Prostate gland (tissue), 2 donors: Measurements from ENCODE around the gene ZRANB2. TPM values are rescaled to one million over a fixed set of nuclear protein-coding genes. Genes with fewer than 3 reads are reported as not detected.

Experiments
- DNase-seq: peaks from one replicate; pipeline ENCODE4 v3.0.0-alpha.2; 2019; ENCODE audit warnings: low spot score
- H3K27ac ChIP-seq, 2 donors: fragments of 200-600 bp; sonication (generic); 2 replicates each; pipeline ENCODE4 v1.5.1; 2017 to 2019
- H3K27me3 ChIP-seq: fragments of 200-600 bp; sonication (generic); replicated peaks from 2 replicates; pipeline ENCODE4 v1.5.1; 2019; ENCODE audit not compliant: insufficient read depth
- H3K36me3 ChIP-seq, 2 donors: fragments of 200-600 bp; sonication (generic); 1 replicate in 1 of 2; 2 replicates in 1 of 2; pipeline versions ENCODE4 v1.5.1 to v1.8.1; 2017 to 2019
- H3K4me1 ChIP-seq: fragments of 200-600 bp; sonication (generic); replicated peaks from 2 replicates; pipeline ENCODE4 v1.5.1; 2019
- H3K4me3 ChIP-seq, 2 donors: fragments of 200-600 bp; sonication (generic); 2 replicates each; pipeline ENCODE4 v1.5.1; 2017 to 2019
- H3K9me3 ChIP-seq: fragments of 200-600 bp; sonication (generic); 2 replicates; pipeline ENCODE4 v1.5.1; 2017
- POLR2A ChIP-seq: fragments of 450-650 bp; IDR thresholded peaks from one replicate; pipeline ENCODE4 v1.6.1; 2016; ENCODE audit warnings: antibody characterized with exemption, mild to moderate bottlenecking
- POLR2AphosphoS5 ChIP-seq: sonication (generic); formaldehyde crosslinking; IDR thresholded peaks from one replicate; pipeline ENCODE4 v1.6.1; 2017; ENCODE audit warnings: antibody characterized with exemption
- WGBS: methylation state at CpG from one replicate; pipeline ENCODE4 v1.1.5; 2018; 5-methylcytosine and 5-hydroxymethylcytosine counted together
- intact Hi-C: fragments of 100-400 bp; cut with DNase I; formaldehyde crosslinking; loops from one replicate; pipeline ENCODE4 v1.14.2; 2022
- total RNA-seq, 2 donors: library from RNA; depleted of rRNA; stranded (reverse); fragments of >200 nt; gene quantifications; one replicate each; pipeline ENCODE4 v1.1.0, GENCODE V29; 2016
- TF ChIP-seq, protein P1 (sequence below), 4 experiments: fragments of 200-600 bp in 2 of 4; fragments of 450-650 bp in 2 of 4; sonication (generic) in 2 of 4; IDR thresholded peaks; 1 replicate in 3 of 4; 2 replicates in 1 of 4; pipeline ENCODE4 v1.5.1; 2016 to 2019; ENCODE audit warnings: antibody characterized with exemption in 4 of 4, mild to moderate bottlenecking in 2 of 4, moderate library complexity in 2 of 4

The ZRANB2 gene
- total RNA-seq, 2 donors from 2014 or later = 39.9 to 72.8 TPM

DNA sequence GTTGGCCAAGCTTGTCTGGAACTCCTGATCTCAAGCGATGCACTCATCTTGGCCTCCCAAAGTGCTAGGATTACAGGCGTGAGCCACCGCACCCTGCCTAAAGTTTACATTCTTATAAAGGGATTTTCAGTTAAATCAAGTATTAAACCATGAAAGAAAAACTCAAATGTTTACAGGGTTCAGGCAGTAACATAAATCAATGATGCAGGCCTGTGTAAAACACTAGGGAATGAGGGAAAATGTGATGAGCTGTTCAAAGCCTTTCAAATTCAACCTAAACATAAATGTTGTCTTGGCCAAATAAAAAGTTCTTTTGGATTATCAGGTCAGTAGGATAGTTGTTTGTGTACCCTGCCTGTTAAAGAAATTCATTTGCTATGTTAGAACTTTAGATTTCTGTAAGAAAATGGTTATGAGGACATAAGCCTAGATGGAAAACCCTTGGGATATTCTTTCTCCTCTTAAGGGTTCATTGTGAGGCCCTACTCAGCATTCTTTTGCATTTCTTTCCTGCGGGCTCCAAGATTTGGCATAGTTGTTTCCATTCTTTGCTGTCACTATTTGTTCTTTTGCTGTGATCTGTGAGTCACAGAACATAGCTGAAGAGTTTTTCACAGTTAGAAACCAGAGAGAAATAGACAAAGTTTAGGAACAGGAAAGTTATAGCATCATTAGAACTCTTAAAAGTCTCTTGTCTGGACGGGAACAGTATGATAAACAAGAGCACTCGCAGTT is 8.9 kb upstream of the ZRANB2 start:
- no peak overlapping the region for H3K27ac ChIP-seq
- H3K9me3 ChIP-seq = no peaks in the 10 kb centered on the region
- 56% methylated on average over 6 of the region's 6 CpGs for WGBS
- no peak for DNase-seq
- H3K4me3 ChIP-seq = no peak overlapping the region
- H3K27me3 ChIP-seq = no peaks in the 10 kb centered on the region
- TF ChIP-seq POLR2AphosphoS5 = no peak
- no peak for TF ChIP-seq POLR2A
- TF ChIP-seq, protein P1, sequence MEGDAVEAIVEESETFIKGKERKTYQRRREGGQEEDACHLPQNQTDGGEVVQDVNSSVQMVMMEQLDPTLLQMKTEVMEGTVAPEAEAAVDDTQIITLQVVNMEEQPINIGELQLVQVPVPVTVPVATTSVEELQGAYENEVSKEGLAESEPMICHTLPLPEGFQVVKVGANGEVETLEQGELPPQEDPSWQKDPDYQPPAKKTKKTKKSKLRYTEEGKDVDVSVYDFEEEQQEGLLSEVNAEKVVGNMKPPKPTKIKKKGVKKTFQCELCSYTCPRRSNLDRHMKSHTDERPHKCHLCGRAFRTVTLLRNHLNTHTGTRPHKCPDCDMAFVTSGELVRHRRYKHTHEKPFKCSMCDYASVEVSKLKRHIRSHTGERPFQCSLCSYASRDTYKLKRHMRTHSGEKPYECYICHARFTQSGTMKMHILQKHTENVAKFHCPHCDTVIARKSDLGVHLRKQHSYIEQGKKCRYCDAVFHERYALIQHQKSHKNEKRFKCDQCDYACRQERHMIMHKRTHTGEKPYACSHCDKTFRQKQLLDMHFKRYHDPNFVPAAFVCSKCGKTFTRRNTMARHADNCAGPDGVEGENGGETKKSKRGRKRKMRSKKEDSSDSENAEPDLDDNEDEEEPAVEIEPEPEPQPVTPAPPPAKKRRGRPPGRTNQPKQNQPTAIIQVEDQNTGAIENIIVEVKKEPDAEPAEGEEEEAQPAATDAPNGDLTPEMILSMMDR (IDR thresholded peaks at IDR 0.05) = no peak
- H3K36me3 ChIP-seq = no peaks in the 10 kb centered on the region
- no peaks in the 10 kb centered on the region for H3K4me1 ChIP-seq
- intact Hi-C loops = no loop called here

DNA sequence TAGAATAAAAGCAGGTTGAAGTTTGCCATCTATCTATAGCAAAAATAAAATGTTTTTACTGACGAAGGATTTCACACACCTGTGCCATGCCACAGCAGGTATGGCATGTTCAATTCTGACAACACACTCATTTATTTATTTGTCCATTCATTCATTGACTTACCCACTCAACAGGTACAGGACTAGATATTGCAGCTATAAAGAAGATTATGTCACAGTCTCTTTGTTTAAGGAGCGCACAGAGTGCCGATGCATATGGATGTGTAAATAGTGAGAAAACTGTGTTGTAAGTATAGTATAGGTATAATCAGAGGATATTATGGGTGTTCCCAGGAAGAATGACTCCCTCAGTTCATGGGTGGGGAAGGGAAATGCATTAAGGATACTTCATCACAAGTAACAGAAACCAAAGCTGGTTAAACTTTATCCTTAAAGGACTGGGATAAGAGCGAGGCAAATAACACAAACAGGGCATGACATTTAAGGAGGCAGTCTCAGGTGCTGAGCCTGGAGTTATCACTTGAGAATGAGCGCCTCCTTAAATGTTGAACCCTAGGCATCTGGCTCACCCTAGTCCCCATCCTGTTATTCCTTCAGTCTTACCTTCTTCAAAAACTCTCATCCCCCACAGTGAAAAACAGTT is 7.9 kb upstream of the ZRANB2 start:
- intact Hi-C loops = no loop called here
- DNase-seq = no peak
- TF ChIP-seq POLR2A = no peak
- TF ChIP-seq, protein P1 (IDR thresholded peaks at IDR 0.05) = no peak
- TF ChIP-seq POLR2AphosphoS5 = no peak
- 74% methylated on average over 5 of the region's 5 CpGs for WGBS
- Histone ChIP-seq H3K36me3 (no peaks in the 10 kb centered on the region), H3K9me3 (no peaks in the 10 kb centered on the region), H3K27ac (no peak overlapping the region), H3K27me3 (no peaks in the 10 kb centered on the region), H3K4me3 (no peak overlapping the region), H3K4me1 (no peaks in the 10 kb centered on the region)

DNA sequence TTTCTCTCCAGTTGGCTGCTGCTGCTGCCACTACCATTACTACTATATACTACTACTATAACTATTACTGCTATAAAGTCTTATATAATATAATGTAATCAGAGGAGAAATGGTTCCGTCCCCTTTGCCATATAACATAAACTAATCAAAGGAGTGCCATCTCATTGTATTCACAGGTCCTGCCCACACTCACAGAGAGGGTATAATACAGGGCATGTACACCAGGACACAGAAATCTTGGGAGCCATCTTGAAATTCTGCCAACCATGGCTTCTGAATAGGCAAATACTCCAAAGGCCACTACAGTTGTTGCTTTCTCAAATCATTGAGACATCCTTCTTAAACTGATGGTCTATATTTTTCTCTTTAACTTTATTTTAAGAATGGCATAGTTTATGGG is 6.9 kb upstream of the ZRANB2 start:
- H3K27ac ChIP-seq = no peak overlapping the region
- H3K4me1 ChIP-seq = no peaks in the 10 kb centered on the region
- H3K27me3 ChIP-seq = no peaks in the 10 kb centered on the region
- no peak overlapping the region for H3K4me3 ChIP-seq
- H3K36me3 ChIP-seq = no peaks in the 10 kb centered on the region
- H3K9me3 ChIP-seq = no peaks in the 10 kb centered on the region
- intact Hi-C loops = no loop called here
- DNase-seq = no peak
- WGBS = 97% methylated on average over 1 of the region's 1 CpG
- TF ChIP-seq POLR2A = no peak
- TF ChIP-seq, protein P1 (IDR thresholded peaks at IDR 0.05) = no peak
- no peak for TF ChIP-seq POLR2AphosphoS5

DNA sequence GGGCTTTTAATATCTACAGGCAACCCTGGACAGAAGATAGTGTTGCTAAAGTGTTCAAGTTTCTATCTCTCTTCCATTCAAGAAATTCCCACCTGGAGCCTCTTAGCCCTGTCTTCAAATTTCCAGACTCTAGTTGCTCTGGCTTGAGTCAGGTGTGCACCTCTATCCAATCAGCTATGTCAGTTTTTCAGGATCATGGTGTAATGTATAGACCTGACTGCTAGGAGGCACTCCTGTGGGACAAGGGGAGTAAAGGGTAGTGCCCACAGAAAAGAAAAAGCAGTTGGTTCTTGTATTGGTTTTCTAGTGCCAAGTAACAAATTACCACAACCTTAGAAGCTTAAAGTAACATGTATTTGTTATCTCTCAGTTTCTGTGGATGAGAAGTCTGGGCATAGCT is 6.2 kb upstream of the ZRANB2 start:
- intact Hi-C loops = no loop called here

More for the DNA sequence above, 6.2 kb upstream of the ZRANB2 start:
- Histone ChIP-seq H3K36me3 (no peaks in the 10 kb centered on the region), H3K27me3 (no peaks in the 10 kb centered on the region), H3K9me3 (no peaks in the 10 kb centered on the region), H3K4me1 (no peaks in the 10 kb centered on the region), H3K4me3 (no peak overlapping the region), H3K27ac (no peak overlapping the region)
- no peak for DNase-seq
- TF ChIP-seq, protein P1 (IDR thresholded peaks at IDR 0.05) = no peak
- TF ChIP-seq POLR2AphosphoS5 (no peak), POLR2A (no peak)
